ENCODE data around the gene ZNF417. TPM values are rescaled to one million over a fixed set of nuclear protein-coding genes. Genes with fewer than 3 reads are reported as not detected.

The ZNF417 gene
- total and polyA plus RNA-seq, 2 of the 8 experiments (the other 6 are each of a cell fraction or from before 2014, with no cell fraction given): 5.4 to 19.2 TPM

DNA sequence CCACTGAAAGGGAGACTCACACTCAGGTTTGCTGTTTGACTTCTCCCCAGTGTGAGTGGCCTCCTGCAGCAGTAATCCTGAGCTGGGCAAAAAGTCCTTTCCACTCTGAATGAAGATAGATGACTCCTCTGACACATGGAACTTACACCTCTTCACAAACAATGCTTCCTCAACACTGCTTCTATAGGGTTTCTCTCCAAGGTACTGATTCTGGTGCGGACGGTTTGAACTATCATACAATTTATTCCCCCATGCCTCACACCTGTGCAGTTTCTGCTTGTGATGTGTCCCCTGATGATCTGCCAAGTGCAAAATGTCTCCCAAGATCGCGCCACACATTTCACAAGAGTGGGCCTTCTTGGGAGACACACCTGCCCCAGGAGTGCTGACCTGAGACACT is 11.2 kb upstream of the ZNF417 start:
- Histone ChIP-seq H2BK5ac (ENCODE audit: low read depth, low read length) (no peak overlapping the region), H3K27me3 (replicated peaks in 1 of 4; ENCODE audit: control insufficient read depth in 3 of 4, extremely low read depth in 1 of 4, insufficient read depth in 3 of 4, low read length in 3 of 4) (no peaks in the 10 kb centered on the region), H2BK20ac (ENCODE audit: low read length) (no peak overlapping the region), H3K79me2 (ENCODE audit: control insufficient read depth in 1 of 2, insufficient read depth in 2 of 2, low read length in 2 of 2) (peaks cover 10 to 42% of the 10 kb centered on the region in 2 experiments), H3K56ac (replicated peaks; ENCODE audit: insufficient read length, low read depth, low read length) (no peak overlapping the region), H2BK12ac (ENCODE audit: low read depth, low read length) (no peak overlapping the region), H3K23me2 (ENCODE audit: low read depth, low read length) (no peaks in the 10 kb centered on the region), H3K9ac (replicated peaks in 1 of 4; ENCODE audit: extremely low read depth in 1 of 4, low read depth in 3 of 4, low read length in 3 of 4) (no peak overlapping the region), H2AFZ (ENCODE audit: low read length) (no peak overlapping the region), H3K4me1 (replicated peaks in 1 of 4; ENCODE audit: control insufficient read depth in 3 of 4, insufficient read depth in 4 of 4, low read length in 3 of 4) (no peaks in the 10 kb centered on the region), H3K23ac (ENCODE audit: insufficient read length) (no peak overlapping the region), H3K14ac (ENCODE audit: insufficient read length) (no peak overlapping the region), H4K8ac (ENCODE audit: extremely low read depth, insufficient read depth, low read length) (no peak overlapping the region), H4K5ac (ENCODE audit: insufficient read length, low read depth, low read length) (no peak overlapping the region), H3K4ac (replicated peaks; ENCODE audit: insufficient read length, low read depth, low read length) (no peak overlapping the region), H3K9me3 (ENCODE audit: insufficient read depth in 2 of 2, low read depth in 1 of 2, low read length in 1 of 2) (peaks cover 44 to 55% of the 10 kb centered on the region in 2 experiments), H3K4me2 (ENCODE audit: insufficient read depth in 1 of 2, low read depth in 2 of 2, low read length in 2 of 2) (no peak overlapping the region), H3K27ac (ENCODE audit: low read depth, low read length) (no peak overlapping the region), H3K18ac (ENCODE audit: extremely low read depth, low read length) (no peak overlapping the region), H3K79me1 (ENCODE audit: low read depth, low read length) (peaks cover 2% of the 10 kb centered on the region; the same call in 1 of the 2 replicates), H2BK15ac (ENCODE audit: low read length) (no peak overlapping the region), H3K4me3 (ENCODE audit: extremely low read depth in 1 of 4, insufficient read depth in 2 of 4, low read depth in 3 of 4, low read length in 4 of 4) (no peak overlapping the region), H4K91ac (replicated peaks; ENCODE audit: insufficient read length, low read length) (no peak overlapping the region), H2BK120ac (replicated peaks; ENCODE audit: low read depth, low read length) (no peak overlapping the region), H4K20me1 (replicated peaks in 1 of 2; ENCODE audit: control insufficient read depth in 1 of 2, insufficient read depth in 2 of 2, low read length in 2 of 2) (peaks cover 0 to 1% of the 10 kb centered on the region in 2 experiments), H3K36me3 (ENCODE audit: control insufficient read depth in 2 of 4, insufficient read depth in 4 of 4, low read length in 3 of 4) (peaks cover 38 to 94% (median 64%) of the 10 kb centered on the region in 4 experiments; a peak in 7 of 8 replicates), H2AK5ac (ENCODE audit: low read depth, low read length) (no peak overlapping the region)
- 97% methylated on average over 4 of the region's 4 CpGs; no CpG with 5 or more reads in 1 of the 2 experiments for WGBS, 2 experiments (ENCODE audit: extremely low coverage in 1 of 2, insufficient coverage in 1 of 2, insufficient read length in 1 of 2, insufficient replicate concordance in 2 of 2, low coverage in 1 of 2, low lambda C conversion rate in 2 of 2, missing lambda C conversion rate in 1 of 2)
- no peak for DNase-seq (ENCODE audit: low read depth in 1 of 2, low spot score in 2 of 2)
- POLR2A ChIA-PET (ENCODE audit: partially characterized antibody): no interaction called here
- CTCF ChIA-PET (ENCODE audit: partially characterized antibody): no interaction called here
- FAIRE-seq: no peak
- TF ChIP-seq RBBP5 (IDR thresholded peaks at IDR 0.05; ENCODE audit: borderline replicate concordance, low read depth, low read length) (no peak), KDM4A (IDR thresholded peaks at IDR 0.05; ENCODE audit: low read depth, low read length, severe bottlenecking) (no peak), TAF1 (IDR thresholded peaks at IDR 0.05; ENCODE audit: low read depth, low read length) (no peak), CBX5 (IDR thresholded peaks at IDR 0.05; ENCODE audit: low read depth, low read length) (no peak), MAFK (IDR thresholded peaks at IDR 0.05; ENCODE audit: low read depth, low read length) (no peak), CTCF (IDR thresholded peaks at IDR 0.05; ENCODE audit: control extremely low read depth in 1 of 3, insufficient read depth in 1 of 3, low read depth in 1 of 3, low read length in 3 of 3) (no peak), SP2 (IDR thresholded peaks at IDR 0.05; ENCODE audit: low read length) (no peak), FOSL1 (IDR thresholded peaks at IDR 0.05; ENCODE audit: insufficient read depth, low read depth, low read length) (no peak), PHF8 (conservative IDR thresholded peaks at IDR 0.05; ENCODE audit: low read depth, low read length) (no peak), SIX5 (IDR thresholded peaks at IDR 0.05; ENCODE audit: low read depth, low read length) (no peak), KDM1A (IDR thresholded peaks at IDR 0.05; ENCODE audit: borderline replicate concordance, low read length) (no peak)
- TF ChIP-seq, protein P1, sequence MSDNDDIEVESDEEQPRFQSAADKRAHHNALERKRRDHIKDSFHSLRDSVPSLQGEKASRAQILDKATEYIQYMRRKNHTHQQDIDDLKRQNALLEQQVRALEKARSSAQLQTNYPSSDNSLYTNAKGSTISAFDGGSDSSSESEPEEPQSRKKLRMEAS (IDR thresholded peaks at IDR 0.05): no peak
